Fibroblast of skin of left biceps (primary cell): ENCODE results near the gene CDCA8.

Experiments used
- DNase-seq, 2 experiments: peaks; one replicate each; pipeline ENCODE4 v3.0.0-alpha.2; 2013; ENCODE audit warnings: low read depth in 2 of 2

The CDCA8 gene

DNA sequence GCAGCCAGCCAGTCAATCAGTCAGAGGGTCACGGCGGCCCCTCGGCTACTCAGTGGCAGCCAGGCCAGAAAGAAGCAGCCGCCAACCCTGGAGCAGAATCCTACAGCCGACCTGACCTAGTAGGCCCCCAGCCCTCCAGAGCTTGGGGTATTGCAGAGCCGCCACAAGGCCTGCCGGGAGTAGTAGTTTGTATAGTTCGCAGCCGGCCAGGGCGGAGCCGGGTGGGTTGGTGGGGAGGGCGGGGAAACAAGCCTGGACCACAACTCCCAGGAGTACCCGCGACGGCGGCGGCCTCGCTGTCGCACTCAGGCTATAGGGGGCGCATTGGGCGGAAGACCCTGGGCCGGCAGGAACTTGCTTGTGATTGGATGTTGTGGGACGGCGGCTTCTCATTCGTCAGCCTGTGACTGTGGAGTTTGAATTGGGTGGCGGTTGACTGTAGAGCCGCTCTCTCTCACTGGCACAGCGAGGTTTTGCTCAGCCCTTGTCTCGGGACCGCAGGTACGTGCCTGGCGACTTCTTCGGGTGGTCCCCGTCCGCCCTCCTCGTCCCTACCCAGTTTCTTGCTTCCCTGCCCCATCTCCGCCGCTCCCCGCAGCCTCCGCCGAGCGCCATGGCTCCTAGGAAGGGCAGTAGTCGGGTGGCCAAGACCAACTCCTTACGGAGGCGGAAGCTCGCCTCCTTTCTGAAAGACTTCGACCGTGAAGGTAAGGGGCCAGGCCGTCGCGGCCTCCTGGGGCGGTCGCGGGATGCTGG lies at the start of gene CDCA8:
CDCA8 (plus strand) TSS at position 439 of the 756 bp plus-strand sequence; CDS start at position 614, 175 bp downstream.
- peak; percentile 89 to 93 for DNase-seq

DNA sequence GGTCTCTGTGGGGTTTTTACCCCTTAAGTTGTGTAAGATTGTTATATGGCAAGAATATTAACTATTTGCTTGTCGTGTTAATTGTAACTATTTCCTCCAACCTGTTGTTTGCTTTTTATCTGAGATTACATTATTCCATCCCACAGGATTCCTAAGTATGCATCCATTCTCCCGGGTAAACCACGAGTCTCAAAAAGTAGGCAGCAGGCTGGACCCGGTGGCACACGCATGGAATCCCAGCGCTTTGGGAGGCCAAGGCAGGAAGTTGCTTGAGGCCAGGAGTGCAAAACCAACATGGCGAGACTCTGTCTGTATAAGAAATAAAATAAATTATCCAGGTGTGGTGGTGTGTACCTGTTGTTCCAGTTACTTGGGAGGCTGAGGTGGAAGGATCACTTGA lies 45.0 kb upstream of the CDCA8 start:
- no peak for DNase-seq

DNA sequence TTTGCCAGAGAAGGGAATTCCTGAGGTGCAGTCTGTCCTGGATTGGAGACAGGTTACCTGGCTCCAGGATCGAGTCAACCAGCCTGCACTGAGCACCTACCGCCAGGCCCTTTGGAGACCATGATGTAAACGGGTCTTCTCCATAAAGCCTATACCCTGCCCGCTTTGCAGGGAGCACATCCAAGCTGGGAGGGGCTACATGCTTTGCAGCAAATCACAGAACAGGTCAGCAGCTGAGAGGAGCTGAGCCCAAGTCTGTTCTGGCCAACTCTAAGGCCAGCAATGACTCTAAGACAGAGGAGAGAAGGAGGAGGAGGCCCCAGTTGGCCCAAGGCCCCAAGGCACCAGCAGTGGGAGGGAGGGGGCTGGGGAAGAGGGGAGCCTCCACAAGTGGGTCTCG lies 42.1 kb upstream of the CDCA8 start:
- no peak for DNase-seq

DNA sequence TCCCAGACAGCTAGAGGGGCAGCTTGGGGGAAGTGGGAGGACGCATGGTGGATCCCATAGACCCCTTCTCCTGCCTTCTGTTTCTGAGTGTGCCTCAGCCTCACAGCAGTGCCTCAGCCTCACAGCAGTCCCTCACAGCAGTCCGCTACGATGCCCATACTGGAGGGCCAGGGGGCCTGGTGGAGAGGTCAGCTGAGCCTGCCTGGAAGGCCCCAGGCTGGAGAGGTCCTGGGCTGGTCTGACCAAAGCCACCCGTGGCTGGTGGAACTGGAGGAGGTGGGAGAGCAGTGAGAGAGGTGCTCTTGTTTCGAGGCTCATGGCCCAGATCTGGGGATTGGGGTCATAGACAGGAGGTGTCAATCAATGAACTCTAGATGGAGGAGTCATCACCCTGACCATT lies 41.6 kb upstream of the CDCA8 start:
- no peak for DNase-seq

DNA sequence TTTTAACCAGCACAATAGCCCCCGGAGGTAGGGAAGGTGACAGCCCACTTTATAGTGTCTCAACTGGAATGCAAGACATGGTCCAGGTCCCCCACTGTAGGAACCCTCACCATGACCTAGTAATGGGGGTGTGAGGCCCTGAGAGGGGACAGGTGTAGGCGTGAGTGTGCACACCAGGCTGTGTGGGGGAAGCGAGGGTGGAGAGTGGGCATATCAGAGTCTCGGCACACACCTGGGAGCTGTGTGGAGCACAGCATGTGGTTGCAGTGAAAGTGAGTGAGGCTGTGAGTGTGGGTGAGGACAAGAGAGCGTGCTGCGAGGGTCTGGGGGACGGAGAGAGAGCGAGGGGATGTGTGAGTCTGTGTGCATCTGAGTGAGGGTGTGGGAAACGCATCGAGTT lies 40.5 kb upstream of the CDCA8 start:
- DNase-seq: no peak

DNA sequence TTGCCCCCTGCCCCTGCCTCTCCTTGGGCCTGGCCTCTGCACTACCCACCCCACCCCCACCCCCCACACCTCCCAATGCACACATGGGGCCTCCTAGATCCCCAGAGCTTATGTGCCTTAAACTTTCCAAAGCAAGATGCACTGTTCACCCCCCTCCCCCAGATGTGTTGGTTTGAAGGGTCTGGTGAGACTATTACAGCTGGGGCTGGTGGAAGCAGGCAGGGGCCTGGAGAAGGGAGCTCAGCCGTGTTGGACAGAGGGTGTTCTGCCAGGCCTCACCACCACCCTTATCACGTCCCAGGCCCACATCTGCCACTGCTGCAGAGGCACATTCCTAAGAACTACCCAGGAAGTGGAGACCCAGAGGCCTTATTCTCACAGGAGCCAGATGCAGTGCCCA lies 39.3 kb upstream of the CDCA8 start:
- DNase-seq: no peak

DNA sequence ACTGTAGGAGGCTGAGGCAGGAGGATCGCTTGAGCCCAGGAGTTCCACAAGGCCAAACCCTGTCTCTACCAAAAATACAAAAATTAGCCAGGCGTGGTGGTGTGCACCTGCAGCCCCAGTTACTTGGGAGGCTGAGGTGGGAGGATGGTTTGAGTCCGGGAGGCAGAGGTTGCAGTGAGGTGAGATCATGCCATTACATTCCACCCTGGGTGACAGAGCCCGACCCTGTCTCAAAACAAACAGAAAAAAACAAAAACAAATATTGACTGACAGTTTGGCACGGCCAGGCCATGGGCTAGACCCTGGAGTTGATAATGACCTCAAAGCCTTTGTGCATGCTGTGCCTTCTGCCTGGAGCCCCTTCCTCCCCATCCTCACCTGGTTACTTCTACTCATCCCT lies 38.4 kb upstream of the CDCA8 start:
- no peak for DNase-seq

DNA sequence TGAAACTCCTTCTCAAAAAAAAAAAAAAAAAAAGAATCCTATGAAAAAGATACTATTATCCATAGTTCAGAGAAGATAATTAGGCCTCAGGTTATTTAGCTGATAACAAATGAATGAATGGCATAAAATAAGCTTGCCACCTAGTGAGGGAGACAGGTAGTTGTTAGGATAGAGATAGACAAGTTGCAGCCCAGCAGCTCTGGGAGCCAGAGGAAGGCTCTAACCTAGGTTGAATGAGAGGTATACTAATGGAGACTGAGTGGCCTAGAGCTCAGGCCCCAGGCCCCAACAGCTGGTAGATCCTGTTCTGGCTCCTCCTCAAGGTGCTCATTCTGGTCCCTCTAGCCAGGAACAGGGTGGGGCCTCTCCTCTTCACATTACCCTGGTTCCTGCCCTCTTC lies 37.0 kb upstream of the CDCA8 start:
- no peak for DNase-seq

DNA sequence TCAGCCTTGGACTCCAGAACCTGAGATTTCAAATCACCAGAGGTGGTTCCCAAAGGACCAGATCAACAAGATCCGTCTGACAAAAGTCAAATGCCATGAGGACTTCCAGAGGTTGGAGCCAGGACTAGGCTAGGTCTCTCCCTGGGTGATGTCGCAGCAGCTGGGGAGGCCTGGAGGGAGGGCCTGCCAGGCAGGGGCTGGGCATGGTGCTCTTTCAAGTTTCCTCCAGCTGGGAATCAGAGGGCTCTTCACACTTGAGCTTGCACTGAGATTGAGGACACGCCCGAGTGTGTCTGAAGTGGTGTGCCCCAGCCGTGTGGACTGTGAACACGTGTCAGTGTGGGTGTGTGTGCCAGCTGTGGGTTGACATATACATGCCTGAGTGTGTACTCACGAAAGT lies 36.3 kb upstream of the CDCA8 start:
- DNase-seq: no peak

DNA sequence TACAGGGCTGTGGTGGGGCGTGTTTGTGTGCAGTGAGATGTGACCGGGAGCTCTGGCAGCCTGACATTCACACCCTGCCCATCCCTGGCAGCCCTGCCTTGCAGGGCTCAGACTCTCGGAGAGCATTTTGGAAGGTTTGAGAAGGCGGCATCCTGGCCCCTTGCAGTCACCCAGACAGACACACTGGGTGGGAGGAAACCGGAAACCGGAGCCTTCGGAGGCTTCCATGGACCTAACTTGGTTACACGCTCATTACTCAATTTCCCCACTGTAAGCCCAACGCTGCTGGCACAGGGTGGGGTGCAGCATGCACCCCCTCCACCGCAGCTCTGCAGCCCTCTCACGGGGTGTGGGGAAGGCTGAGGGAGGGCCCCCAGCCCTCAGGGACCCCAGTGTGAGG lies 35.4 kb upstream of the CDCA8 start:
- no peak for DNase-seq

DNA sequence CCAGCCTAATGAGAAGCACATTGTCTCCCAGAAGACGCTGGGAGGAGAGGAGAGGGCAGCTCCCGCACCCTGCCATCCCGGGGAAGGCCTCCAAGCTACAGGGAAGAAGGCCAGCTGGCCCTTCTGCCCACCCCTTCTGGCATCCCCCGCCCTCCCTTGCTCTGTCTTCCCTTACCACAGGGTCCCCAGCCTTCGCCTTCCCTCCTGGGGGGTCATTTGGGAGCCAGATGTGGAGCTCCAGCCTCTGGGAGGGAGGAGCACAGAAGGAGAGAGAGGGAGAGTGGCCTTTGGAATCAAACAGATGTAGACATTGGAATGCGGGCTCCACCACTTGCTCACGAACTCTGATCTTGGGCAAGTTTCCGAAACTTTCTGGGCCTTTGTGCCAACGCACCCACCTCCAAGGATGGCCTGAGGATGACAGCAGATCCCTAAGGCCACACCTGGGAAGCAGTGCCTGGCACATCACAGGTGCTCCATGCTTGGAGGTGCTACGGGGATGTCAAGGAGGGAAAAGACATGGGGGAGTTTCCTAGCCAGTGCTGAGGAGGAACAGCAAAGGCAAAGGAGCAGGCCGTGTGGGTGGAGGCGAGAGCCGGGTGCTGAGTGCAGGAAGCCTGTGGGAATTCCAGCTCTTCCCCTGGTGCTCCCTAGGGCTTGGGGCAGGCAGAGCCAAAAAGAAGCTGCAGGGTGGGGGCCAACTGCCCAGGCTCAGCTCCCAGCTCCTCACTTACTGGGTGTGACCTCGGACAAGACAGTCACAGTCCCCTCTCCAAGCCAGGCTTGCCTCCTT lies 34.5 kb upstream of the CDCA8 start:
- no peak for DNase-seq

DNA sequence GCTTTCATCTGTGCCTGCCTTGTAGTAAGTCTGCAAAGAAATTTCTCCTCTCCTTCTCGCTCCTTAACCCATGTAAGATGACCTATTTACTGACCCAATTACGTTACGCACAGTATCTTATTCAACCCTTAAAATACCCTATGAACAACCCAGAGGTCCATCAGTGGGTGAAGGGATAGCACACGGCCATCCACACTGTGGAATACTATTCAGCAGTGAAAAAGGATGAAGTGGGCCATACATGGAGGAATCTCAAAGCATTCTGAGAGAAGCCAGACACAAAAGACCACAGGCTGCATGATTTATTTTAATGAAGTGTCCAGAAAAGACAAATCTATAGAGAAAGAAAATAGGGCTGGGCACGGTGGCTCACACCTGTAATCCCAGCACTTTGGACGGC lies 33.8 kb upstream of the CDCA8 start:
- DNase-seq: no peak

DNA sequence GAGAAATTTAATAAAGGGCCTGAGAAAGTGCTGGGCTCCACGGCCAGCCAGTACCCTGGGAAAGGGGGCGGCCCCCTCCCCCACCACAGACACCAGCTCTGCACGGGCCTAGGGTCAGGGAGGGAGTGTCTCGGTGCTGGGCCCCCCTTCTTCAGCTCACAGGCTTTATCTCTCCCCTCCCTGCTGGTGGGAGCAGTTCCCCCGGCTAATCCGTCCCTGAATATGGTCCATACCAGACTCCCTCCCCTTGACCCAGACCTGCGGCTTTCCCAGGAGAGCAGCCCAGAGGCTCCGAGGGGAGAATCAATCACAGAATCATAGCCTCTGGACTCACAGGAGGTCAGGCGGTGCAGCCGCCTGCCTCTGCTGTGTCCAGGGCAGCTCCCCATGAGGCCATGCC lies 31.7 kb upstream of the CDCA8 start:
- no peak for DNase-seq

DNA sequence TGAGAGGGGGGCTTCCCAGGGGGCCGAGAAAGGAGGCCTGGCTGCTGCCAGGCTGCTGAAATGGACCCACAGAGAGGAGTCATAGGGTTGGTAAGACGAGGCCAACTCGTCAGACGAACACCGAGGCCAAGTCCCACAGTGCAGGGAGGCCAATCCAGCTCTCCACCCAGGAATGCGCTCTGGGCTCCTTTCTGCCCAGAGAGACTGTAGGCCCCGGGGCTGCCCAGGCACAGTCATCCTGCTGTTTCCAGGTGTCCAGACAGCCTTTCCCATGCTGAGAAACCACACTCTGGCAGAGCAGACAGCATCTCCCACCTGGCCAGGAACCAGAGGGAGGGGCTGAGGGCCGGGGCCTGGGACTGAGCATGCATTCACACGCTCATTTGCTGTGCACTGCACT lies 30.9 kb upstream of the CDCA8 start:
- no peak for DNase-seq

DNA sequence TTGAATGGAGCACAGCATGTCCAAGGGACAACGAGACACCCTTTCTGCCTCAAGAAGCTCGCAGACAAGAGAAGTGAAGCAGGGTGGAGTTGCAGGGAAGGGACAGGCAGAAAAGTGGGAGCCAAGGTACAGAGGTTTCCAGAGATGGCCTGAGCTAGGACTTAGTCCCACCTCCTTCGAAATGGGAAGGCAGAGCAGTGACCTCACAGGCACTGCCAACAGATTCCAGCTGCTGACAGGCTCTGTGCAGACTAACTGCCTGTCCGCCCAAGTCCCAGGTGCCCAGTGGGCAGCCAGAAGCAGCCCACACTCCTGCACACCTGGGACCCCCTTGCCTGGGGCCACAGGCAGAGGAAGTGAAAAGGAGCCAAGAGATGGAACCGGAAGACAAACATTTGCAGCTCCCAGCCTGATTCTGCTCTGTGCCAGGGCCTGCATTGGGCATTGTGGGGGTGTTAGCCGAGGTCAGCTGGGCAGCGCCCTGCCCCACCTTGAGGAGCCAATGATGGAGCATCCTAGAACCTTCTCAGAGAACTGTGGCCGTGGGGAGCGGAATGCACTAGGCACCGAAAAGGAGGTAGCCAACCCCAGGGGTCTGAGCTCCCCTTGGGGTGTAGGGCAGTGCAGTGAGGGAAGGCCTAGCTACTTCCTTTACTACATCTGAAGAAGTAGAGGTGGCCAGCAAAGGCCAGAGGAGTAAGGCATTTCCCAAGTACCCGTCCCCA lies 30.1 kb upstream of the CDCA8 start:
- DNase-seq: no peak

DNA sequence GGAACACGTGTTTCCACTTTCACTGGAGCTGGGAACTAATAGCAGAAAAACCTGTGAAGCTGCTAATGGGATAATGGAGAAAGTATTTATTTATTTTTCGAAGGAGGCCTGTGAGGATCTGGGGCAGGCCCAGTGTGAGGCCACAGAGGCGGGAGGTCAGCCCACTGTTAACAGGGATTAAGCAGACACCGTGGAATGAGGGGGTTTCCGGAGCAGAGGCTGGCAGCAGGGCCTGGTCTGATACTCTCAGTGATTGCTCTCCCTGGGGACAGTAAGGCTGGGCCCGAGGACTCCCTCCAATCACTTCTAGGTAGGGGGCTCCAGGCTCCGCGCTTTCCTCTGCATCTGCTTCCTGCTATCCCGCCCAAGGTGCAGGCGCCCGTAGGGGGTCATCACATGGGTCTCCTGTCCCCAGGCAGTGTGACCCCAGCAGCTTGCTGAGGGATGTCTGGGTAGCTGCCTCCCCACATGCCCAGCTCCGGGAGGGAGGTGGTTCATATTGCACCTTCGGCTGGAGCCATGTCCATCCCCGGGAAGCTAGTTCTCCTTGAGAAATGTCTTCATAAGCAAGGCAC lies 28.8 kb upstream of the CDCA8 start:
- DNase-seq: no peak

DNA sequence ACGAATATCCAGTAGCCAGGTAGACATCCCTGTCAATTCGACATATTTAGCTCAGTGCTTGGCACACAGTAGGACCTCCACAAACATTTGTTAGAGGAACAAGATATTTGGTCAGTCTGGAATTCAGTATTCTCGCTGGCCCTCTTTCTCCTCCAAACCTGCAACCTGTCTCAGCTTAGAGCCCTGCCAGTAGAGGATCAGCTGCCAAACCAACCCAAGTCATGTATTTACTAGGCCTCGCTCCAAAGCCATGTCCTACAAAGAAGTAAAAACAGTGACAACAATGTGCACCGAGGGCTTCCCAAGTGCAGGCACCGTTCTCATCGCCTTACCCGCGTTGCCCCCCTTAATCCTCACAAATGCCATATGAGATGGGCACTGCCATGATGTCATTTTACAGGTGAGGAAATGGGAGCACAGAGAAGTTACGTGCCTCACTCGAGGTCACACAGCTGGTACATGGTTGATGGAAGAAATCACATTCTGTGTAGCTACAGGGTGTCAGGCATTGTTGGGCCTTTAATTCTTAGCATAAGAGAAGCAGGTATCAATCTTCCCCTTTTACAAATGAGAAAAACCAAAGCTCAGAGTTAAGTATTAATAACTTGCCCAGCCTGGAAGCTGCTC lies 26.0 kb upstream of the CDCA8 start:
- DNase-seq: no peak

DNA sequence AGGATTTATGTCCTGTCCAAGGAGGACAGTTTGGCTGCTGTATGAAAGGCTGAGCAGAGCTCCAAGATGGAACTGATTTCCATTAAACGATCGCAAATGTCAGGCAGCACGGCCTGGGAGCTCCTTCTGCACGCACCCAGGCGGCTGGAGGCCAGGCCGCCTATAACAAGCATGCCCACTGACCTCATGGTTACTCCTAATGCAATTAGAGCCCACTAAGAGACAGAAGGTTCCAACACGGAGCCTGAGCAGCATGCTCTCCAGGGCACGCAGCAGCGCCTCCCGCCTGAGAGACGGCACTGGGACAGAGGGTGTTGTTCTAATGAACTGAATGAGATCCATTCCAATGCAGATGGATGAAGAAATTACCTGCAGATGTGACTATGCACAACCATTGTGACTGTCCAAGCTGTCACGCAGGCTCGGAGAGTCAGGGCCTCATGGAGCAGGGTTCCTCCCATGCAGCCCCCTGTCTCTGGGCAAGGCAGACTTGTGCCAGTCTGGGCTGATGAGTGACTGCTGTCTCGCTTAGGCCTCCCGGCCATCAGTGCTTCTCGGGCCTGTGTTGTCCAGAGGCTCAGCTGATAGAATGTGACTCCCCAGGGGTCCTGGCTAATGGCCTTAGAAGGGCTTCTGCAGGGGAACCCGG lies 25.2 kb upstream of the CDCA8 start:
- no peak for DNase-seq

DNA sequence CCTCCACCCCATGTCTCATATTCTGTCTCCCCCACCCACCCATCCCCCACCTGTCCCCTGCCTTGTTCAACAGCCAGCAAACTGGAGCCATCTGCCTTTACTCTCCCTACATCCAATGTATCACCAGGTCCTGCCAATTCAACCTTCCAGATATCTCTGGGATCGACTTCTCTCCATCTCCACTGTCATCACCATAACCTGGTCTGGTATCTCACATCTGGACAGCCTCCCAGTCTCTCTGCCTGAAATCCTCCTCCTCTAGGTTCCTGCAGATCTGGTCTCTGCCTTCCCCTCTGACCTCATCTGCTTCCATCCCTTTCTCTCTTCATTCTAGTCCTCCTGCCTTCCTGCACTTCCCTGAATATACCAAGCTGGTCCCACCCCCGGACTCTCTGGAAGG lies 22.2 kb upstream of the CDCA8 start:
- no peak for DNase-seq

DNA sequence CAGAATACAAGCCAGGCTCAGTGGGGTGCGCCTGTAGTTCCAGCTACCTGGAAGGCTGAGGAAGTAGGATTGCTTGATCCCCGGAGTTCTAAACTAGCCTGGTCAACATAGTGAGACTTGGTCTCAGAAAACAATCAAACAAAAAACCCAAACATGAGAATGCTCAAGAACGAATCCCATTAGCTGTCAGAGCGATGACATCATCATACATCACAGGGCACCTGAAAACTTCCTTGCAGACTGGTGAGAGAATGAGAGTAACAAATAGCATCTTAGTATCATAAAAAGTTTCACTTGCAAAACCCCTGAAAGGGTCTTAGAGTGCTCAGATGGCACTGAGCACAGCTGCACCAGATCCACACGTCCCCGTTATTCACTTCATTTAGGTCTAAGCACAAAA lies 21.1 kb upstream of the CDCA8 start:
- DNase-seq: no peak

DNA sequence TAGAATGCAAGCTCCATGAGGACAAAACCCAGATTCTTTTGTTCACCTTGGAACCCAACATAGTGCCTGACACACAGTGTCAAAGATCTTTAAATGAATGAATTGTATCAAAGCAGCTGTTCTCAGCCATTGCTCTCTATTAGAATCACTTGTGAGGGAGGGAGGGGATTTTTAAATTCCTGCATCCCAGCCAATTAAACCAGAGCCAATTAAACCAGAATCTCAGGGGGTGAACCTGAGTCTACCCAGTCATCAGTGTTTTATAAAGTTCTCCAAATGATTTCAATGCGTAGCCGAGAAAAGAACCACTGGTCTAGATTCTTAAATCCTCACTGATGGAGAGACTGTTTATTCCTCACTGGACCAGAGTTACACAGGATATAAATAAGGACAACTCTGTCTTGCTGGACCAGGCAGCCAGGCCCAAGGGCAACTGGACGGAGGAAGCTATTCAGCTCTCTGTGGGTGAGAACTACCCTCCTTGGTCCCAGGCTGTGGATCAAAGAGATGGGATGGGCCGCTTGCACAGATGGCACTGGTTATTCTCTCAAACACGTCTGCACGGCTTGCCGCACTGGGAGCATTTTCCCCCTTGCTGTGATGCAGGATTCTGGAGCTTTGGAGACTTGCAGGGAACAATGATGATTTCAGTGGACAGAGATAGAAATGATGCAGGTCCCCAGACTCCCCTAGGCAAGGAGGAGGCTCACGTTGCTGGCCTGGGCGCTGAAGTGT lies 20.0 kb upstream of the CDCA8 start:
- no peak for DNase-seq
